Activated CD8-positive, alpha-beta memory T cell treated with anti-CD3 and anti-CD28 coated beads for 36 hours (primary cell): ENCODE measurements around the gene TTF1. TPM values are rescaled to one million over a fixed set of nuclear protein-coding genes. Genes with fewer than 3 reads are reported as not detected.
"Not testable (repeated sequence)": the region's sequence is repeated elsewhere in the genome, so short reads cannot be mapped to it uniquely, and the experiment has no call there.

Source experiments
- CTCF ChIA-PET: fragments of 350-600 bp; sonication (Branson Sonifier 250); formaldehyde crosslinking; loops from one replicate; lab custom pipeline; 2021; ENCODE audit warnings: antibody characterized with exemption; lab: Charles Lee
- POLR2A ChIA-PET: fragments of 350-600 bp; sonication (Branson Sonifier 250); formaldehyde crosslinking; loops from one replicate; lab custom pipeline; 2021; ENCODE audit warnings: antibody characterized with exemption; lab: Charles Lee
- total RNA-seq, 2 experiments: library from RNA; stranded (reverse); gene quantifications; one replicate each; pipeline ENCODE4 v1.2.3, GENCODE V29; 2021

Gene TTF1
- total RNA-seq, 2 experiments from 2014 or later = 30.8 to 30.9 TPM

DNA sequence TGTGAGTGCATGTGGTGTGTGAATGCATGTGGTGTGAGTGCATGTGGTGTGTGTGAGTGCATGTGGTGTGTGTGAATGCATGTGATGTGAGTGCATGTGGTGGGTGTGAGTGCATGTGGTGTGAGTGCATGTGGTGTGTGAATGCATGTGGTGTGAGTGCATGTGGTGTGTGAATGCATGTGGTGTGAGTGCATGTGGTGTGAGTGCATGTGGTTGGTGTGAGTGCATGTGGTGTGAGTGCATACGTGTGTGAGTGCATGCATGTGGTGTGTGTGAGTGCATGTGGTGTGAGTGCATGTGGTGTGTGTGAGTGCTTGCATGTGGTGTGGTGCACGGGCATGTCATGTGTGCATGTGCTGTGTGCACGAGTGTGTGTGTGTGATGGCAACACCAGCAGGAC lies 28.2 kb downstream of the TTF1 start:
- POLR2A ChIA-PET, CTCF ChIA-PET: not testable (repeated sequence)

DNA sequence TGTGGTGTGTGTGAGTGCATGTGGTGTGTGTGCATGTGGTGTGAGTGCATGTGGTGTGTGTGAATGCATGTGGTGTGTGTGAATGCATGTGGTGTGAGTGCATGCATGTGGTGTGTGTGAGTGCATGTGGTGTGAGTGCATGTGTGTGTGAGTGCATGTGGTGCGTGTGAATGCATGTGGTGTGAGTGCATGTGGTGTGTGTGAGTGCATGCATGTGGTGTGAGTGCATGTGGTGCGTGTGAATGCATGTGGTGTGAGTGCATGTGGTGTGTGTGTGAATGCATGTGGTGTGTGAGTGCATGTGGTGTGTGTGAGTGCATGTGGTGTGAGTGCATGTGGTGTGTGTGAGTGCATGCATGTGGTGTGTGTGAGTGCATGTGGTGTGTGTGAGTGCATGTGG lies 28.9 kb downstream of the TTF1 start:
- POLR2A ChIA-PET, CTCF ChIA-PET: not testable (repeated sequence)

DNA sequence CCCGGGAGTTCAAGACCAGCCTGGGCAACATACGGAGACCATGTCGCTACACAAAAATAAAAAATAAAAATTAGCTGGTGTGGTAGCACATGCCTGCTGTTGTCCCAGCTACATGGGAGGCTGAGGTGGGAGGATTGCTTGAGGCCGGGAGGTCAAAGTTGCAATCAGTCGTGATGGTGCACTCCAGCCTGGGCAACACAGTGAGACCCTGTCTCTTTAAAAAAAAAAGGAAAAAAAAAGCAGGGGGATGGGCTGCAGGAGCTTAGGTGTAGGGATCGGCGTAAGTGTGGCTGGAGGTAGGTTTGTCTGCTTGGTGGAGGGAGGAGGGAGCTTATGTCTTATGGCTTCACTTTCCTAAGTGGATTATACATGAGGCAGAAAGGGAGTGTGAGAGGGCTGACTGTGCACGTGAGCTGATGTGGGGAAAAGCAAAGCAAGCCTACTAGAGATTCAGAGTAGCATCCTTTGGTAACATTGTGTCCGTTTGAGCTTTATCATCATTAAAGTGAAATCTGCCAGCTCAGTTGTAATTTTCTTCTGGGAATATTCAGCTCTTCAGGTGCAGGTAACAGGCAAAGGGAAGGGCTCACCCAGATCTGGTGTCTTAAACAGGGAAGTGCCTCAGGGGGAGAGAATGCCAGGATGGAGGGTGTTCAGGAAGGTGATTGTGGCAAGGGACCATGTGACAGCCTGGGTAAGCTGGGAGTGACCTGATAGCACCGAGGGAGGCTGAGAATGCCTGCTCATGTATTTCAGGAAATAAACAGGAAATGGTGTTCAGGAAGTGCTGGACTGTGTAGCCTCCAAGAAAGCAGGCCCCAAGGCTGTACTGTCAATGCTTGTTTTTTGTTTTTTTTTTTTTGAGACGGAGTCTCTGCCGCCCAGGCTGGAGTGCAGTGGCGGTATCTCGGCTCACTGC lies 34.2 kb downstream of the TTF1 start:
- ChIA-PET CTCF (no interaction called here), POLR2A (no interaction called here)

DNA sequence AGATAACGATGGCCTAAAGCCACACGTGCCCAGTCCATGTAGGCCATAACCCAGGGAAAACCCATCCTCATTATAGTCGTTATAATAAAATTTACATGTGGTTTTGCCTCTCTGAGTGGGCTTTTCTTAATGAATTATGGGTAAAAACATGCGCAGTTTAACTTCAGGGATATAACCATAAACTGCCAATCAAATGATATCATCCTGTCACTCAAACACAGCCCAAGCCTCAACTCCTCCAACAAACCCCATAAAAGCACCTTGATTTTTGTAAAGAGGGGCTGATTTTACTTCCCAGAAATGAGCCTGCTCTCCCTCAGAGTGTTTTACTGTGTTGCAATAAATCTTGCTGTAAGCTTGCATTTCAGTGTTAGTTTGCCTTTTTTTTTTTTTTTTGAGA lies 36.0 kb downstream of the TTF1 start:
- POLR2A ChIA-PET = no interaction called here
- CTCF ChIA-PET = no interaction called here

DNA sequence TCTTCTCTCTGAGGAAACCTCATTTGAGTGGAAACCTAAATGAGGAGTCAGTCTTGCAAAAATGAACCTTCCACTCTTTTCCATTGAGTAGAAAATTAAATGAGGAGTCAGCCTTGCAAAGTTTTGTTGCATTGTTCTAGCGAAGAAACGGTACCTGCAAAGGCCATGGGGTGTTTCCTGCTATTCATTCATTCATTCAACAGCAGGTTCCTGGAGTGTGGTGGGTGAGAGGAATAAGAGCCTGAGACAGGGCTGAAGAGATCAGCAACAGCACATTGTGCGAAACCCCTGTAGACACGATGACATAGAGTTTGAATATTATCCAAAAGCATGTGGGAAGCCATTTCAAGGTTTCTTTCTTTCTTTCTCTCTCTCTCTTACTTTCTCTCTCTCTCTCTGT lies 37.2 kb downstream of the TTF1 start:
- CTCF ChIA-PET = no interaction called here

DNA sequence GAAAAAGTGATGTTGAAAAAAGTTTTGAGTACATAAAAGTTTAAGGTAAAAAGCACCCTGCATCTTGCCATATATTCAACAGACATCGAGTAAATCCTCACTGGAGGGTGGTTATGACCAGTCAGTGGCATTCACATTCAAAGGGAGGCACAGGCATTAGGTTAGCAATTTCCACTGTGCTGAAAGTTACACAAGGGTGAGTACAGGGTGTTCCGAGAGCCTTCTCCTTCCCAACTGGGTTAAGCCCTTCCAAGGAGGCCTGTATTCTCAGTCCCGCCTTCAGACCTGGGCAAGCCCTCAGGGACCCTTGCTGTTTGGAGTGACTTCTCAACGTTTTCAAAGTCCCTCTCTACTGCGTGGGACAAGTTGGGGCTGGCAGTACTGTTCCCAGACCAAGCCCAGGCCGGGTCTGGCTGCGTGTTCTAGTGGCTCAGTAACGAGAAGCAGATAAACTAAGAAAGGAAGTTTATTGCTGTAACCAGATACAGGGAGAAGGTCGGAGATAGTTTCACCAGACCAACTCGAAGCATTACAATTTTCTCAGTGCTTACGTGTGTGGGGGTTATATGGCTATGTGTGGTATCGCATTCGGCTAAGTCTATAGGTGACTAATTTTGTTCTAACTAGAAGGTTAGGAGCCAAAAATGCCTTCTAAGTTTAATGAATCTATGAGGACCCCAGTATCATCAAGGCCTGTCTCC lies 38.9 kb downstream of the TTF1 start:
- CTCF ChIA-PET = no interaction called here
- POLR2A ChIA-PET = no interaction called here

More for the DNA sequence above, 37.2 kb downstream of the TTF1 start:
- POLR2A ChIA-PET = no interaction called here

DNA sequence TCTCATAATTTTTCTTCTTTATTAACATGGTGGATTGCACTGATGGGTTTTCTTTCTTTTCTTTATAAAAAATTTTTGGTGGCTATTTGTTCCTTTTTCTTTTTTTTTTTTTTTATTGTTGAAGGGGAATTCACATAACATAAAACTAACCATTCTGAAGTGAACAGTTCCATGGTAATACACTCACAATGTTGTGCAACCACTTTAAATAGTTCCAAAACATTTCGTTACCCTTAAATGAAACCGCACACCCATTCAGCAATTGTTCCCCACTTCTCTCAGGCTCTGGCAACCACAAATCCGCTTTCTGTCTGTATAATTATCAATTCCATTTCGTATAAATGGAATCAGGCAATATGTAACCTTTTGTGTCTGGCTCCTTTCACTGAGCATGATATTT lies 40.2 kb downstream of the TTF1 start:
- POLR2A ChIA-PET = no interaction called here

DNA sequence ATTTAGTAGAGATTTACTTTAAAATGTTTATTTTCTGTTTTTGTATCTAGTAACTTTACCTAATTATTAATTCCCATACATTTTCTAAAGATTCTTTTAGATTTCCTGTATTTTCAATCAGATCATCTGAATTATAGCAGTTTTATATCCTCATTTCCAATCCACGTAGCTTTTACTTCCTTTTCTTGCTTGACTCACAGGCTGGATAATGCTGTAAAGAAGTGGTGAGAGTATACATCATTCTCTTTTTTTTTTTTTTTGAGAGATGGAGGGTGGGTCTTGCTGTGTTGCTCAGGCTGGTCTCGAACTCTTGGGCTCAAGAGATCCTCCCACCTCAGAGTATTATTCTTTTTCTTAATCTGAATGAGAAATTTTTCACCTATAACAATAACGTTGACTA lies 40.7 kb downstream of the TTF1 start:
- CTCF ChIA-PET = interaction anchor here (0.7 kb wide), 1 partner anchor 784 kb away, joined by 3 read pairs; no protein-coding TSS in a partner anchor
- POLR2A ChIA-PET = interaction anchor here (0.7 kb wide), 1 partner anchor 614 kb away, joined by 3 read pairs; no protein-coding TSS in a partner anchor

More for the DNA sequence above, 40.2 kb downstream of the TTF1 start:
- CTCF ChIA-PET = interaction anchor here (0.7 kb wide), 1 partner anchor 783 kb away, joined by 3 read pairs; no protein-coding TSS in a partner anchor

DNA sequence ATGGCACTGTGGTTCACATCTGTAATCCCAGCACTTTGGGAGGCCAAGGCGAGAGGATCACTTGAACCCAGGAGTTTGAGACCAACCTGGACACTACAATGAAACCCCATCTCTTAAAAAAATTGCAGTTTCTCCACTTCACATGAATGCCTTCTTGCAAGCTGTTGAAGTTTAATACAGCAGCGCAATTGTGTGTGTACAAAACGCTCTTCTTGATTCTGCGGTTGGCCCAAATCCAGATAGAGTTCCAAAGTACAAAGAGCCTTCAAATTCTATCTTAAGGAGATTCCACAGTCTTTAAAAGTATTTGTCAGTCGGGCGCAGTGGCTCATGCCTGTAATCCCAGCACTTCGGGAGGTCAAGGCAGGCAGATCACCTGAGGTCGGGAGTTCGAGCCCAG lies 42.6 kb downstream of the TTF1 start:
- POLR2A ChIA-PET = no interaction called here
- CTCF ChIA-PET = no interaction called here

DNA sequence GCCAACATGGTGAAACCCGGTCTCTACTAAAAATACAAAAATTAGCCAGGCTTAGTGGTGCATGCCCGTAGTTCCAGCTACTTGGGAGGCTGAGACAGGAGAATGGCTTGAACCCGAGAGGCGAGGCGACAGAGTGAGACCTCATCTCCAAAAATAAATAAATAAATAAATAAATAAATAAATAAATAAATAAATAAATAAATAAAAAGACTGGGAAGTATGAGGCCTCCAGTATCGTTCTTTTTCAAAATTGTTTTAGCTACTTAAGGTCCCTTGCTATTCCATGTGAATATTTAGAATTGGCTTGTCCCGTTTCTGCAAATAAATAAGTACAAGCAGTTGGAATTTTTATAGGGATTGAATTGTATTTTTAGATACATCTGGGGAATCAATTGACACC lies 48.9 kb downstream of the TTF1 start:
- ChIA-PET CTCF (no interaction called here), POLR2A (no interaction called here)

DNA sequence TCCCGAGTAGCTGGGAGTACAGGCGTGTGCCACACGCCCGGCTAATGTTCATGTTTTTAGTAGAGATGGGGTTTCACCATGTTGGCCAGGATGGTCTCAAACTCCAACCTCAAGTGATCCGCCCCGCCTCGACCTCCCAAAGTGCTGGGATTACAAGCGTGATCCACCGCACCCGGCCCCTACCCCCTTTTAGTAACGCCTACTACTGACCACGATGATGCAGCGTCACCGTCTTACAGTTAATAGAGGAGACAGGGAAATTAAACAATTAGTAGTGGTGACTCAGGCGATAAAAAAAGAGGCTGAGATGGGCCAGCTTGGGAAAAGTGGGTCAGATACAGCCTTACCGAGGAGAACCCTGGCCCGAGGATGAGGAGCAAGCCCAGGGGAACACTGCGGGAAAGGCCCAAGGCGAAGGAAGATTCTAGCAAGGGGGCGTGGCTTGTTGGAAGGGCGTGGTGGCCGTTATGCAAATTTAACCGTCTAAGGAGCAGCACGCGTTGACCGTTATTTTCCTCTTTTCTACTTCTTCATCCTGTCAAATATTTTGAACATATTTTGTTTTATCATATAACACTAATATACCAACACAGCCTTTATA lies 50.2 kb downstream of the TTF1 start:
- ChIA-PET POLR2A (no interaction called here), CTCF (interaction anchor here (0.6 kb wide), 1 partner anchor 119 kb away, joined by 3 read pairs; no protein-coding TSS in a partner anchor)

DNA sequence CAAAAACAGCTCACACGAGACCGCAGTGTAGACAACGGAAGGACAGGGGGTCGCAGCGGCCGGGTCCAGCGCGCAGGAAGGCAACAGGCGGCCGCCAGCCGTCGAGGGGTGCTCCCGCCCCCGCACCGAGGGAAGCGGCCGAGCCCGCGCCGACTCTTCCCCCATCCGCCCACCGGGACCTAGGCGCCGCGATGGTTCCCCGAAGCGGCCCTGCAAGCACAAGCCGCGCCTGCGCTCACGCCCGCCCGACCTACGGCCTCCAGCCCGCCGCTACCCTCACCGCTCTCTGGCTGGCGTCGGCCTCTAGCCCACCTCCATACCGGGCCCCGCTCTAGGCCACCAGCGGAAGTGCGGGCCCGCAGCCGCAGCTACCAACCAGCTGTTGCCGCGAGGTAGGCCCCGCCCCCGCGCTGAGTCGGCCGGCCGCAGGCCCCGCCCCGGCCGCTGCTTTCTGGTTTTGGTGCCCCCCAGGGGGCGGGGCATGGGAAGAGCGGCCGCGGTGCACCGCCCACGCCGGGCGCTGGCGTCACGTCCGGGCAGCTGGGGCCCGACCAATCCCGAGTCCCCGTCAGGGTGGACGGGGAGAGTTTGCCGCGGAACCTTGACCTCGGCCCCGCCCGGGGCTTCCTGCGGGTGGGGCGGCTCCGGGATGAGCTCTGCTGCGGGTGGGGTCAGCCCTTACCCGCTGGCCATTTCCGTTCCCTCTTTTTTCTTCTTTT lies 51.8 kb downstream of the TTF1 start, which contains the start of gene SETX:
TSS of gene SETX (minus strand) at position 350 of the 719 bp plus-strand sequence. CDS start 5,558 bp downstream, outside the sequence.
- ChIA-PET CTCF (interaction anchor here (1.4 kb wide), 1 partner anchor 315 kb away, joined by 4 read pairs; the partner anchor contains the start of genes DDX31 and GTF3C4), POLR2A (interaction anchor here (0.6 to 1.0 kb wide), 6 partner anchors 50 to 519 kb away, joined by 3 to 7 read pairs (median 4); partner anchors contain the start of gene CFAP77)

DNA sequence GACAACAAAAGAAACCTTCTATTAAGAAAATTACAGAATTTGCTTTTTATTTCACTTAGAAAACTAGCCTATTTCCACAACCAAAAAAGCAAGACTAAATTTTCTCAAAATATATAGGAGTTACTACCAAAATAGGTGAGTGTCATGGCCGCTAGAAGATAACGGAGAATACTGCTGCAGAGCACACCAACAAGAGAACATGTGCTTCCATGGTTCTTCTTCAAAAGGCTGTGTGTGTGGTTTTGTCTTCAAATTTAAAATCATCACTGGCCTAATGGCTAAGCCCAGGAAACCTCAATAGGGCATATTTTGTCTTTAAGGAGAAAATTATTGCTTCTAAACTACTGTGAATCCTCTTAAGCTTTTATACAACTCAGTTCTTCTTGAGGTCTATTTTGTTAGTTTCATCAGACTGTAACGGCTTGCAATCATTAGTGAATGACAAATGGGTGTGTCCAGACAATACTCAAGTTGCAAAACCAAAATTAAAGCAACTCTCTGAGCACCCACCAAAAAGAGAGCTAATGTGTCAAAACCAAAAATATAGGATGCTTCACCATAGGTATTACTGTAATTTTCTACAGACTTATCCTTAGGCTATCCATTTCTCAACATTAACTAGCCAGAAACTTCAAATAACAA lies 55.1 kb downstream of the TTF1 start:
- ChIA-PET CTCF (interaction anchor here (1.0 to 1.8 kb wide), 2 partner anchors 10 to 57 kb away, joined by 3 to 4 read pairs; no protein-coding TSS in a partner anchor), POLR2A (no interaction called here)

DNA sequence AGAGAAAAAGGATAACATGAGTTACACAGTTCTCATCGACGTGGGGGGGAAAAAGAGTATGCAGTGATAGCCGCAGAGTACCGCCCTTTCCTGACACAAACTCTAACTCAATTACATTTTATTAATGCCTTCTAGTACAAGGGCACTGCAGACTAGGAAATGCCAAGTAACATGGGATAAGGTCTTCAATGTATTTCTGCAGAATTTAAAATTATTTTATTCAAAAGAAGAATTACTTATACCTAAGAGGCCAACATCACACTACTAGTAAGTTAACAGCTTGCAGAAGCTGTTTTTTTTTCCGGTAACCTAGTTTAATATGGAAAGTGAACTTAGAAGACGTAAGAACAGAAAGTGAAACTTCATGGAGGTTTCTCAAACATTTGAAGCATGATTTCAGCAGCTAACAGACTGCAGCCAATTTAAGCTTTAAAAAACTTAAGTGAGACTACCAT lies 55.8 kb downstream of the TTF1 start:
- POLR2A ChIA-PET = interaction anchor here (0.5 to 1.2 kb wide), 5 partner anchors 33 to 597 kb away, joined by 3 to 6 read pairs (median 3); partner anchors contain the start of gene CFAP77
- CTCF ChIA-PET = interaction anchor here (0.9 to 1.8 kb wide), 3 partner anchors 10 to 56 kb away, joined by 3 to 4 read pairs (median 3); no protein-coding TSS in a partner anchor

DNA sequence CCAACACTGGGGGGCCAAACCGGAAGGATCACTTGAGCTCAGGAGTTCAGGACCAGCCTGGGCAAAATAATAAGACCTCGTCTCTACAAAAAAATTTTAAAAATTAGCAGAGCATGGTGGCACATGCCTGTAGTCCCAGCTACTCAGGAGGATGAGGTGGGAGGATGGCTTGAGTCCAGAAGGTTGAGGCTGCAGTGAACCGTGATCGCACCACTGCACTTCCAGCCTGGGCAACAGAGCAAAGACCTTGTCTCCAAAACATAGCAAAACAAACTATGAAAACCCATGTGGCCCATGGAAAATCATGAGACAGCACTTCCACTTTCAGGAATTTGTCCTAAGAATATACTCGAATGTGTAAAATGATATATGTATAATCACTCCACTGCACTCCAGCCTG lies 58.0 kb downstream of the TTF1 start:
- ChIA-PET POLR2A (no interaction called here), CTCF (no interaction called here)

DNA sequence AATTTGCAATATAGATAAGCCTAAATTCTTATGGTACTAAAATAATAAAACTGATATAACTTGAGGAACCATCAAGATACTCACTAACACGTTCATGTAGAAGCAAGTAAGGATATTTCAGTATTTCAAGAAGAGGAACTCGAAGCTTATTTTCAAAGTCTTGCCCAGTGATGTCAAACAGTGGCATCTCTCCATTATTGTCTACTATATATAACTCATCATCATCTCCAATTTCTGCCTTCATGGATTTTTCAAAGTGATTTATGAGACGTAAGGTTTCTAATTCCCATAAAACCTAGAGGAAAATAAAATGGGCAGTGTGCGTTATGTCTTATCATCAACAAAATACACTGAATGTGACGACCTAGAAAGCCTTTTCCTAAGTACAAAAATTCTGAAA lies 60.5 kb downstream of the TTF1 start:
- POLR2A ChIA-PET = no interaction called here
- CTCF ChIA-PET = no interaction called here

DNA sequence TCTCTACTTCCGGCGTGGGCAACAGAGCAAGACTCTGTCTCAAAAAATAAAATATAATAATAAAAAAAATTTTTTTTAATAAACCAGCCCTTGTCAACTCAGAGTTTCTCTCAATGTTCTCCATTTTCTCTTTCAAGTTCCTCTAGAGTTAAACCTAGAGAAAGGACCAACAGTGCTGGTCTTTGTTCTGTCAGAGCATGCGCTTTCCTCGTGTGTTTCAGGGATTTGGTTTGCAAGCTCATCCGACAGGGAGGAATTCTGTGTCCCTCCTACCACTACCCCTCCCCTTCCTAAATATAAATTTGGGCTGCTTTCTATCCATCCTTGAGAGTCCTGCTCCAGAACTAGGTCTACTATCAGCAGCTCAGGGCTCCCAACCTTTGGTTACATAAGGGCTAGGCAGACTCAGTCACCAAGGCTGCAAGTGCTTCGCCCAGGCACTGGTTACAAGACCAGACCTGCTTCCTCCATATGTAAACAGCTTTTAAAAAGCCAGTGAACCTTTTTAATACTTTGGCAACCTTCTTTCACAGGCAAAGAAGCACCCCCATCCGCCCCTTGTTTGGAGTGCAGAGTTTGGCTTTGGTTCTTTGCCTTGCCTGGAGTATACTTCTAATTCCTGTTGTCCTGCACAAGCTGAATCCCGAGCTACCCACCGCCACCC lies 65.3 kb downstream of the TTF1 start:
- POLR2A ChIA-PET = no interaction called here
- CTCF ChIA-PET = interaction anchor here (0.7 kb wide), 1 partner anchor 10 kb away, joined by 3 read pairs; no protein-coding TSS in a partner anchor
